ENCODE results near the gene PMAIP1.

Gene PMAIP1

GRCh38 chr18:59917422-59917821, 17.6 kb downstream of the PMAIP1 start:
- Mint-ChIP-seq H3K4me3 (no peak overlapping the region), H3K9me3 (ENCODE audit: low read depth) (no peaks in the 10 kb centered on the region), H3K27ac (no peak overlapping the region), H3K4me1 (ENCODE audit: low read depth) (peaks cover 19% of the 10 kb centered on the region), H3K27me3 (peaks cover 4% of the 10 kb centered on the region), H3K36me3 (peaks cover 3% of the 10 kb centered on the region)

- H3K4me1 Mint-ChIP-seq (ENCODE audit: low read depth): peaks cover 24% of the 10 kb centered on the region
- no peaks in the 10 kb centered on the region for H3K9me3 Mint-ChIP-seq (ENCODE audit: low read depth)
- H3K36me3 Mint-ChIP-seq: no peaks in the 10 kb centered on the region
- peaks cover 4% of the 10 kb centered on the region for H3K27me3 Mint-ChIP-seq
- no peak overlapping the region for H3K4me3 Mint-ChIP-seq
- no peak overlapping the region for H3K27ac Mint-ChIP-seq
These were observed 18.5 kb downstream of the PMAIP1 start for GRCh38 chr18:59918320-59918755.

DNA sequence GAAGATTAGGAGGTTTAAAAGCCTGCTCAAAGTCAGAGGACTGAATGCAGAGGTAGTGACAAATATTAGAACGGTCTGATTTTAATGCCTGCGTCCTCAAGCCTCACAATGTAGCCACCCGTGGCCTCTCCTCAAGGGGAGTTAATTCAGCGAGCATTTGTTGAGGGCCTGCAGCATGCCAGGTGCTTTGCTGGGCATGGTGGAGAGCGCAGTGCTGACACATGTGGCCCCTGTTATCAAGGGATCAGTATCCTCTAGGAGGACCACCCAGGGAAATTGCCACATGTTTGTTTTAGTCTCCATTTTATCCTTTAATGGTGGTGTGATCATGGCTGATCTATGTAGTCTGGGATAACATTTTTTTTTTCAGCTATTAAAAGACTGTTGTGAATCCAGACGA, 19.2 kb downstream of the PMAIP1 start:
- no peaks in the 10 kb centered on the region for H3K36me3 Mint-ChIP-seq
- no peak overlapping the region for H3K27ac Mint-ChIP-seq
- H3K27me3 Mint-ChIP-seq: peaks cover 4% of the 10 kb centered on the region

GRCh38 chr18:59921384-59921891, 21.6 kb downstream of the PMAIP1 start:
- H3K27me3 Mint-ChIP-seq: peaks cover 6% of the 10 kb centered on the region
- no peak overlapping the region for H3K4me3 Mint-ChIP-seq
- no peaks in the 10 kb centered on the region for H3K36me3 Mint-ChIP-seq
- H3K4me1 Mint-ChIP-seq (ENCODE audit: low read depth): peaks cover 29% of the 10 kb centered on the region
- H3K27ac Mint-ChIP-seq: peak overlapping the region; percentile 86
- no peaks in the 10 kb centered on the region for H3K9me3 Mint-ChIP-seq (ENCODE audit: low read depth)

More for the DNA sequence above, 19.2 kb downstream of the PMAIP1 start:
- Mint-ChIP-seq H3K4me1 (ENCODE audit: low read depth) (peaks cover 28% of the 10 kb centered on the region), H3K9me3 (ENCODE audit: low read depth) (no peaks in the 10 kb centered on the region), H3K4me3 (no peak overlapping the region)

- H3K9me3 Mint-ChIP-seq (ENCODE audit: low read depth): no peaks in the 10 kb centered on the region
- no peaks in the 10 kb centered on the region for H3K36me3 Mint-ChIP-seq
- no peak overlapping the region for H3K4me3 Mint-ChIP-seq
- H3K4me1 Mint-ChIP-seq (ENCODE audit: low read depth): peaks cover 30% of the 10 kb centered on the region
- no peak overlapping the region for H3K27ac Mint-ChIP-seq
- H3K27me3 Mint-ChIP-seq: peaks cover 2% of the 10 kb centered on the region
These were observed 23.9 kb downstream of the PMAIP1 start for GRCh38 chr18:59923539-59924196.

GRCh38 chr18:59926131-59926530, 26.3 kb downstream of the PMAIP1 start:
- peaks cover 29% of the 10 kb centered on the region for H3K4me1 Mint-ChIP-seq (ENCODE audit: low read depth)
- H3K27ac Mint-ChIP-seq: no peak overlapping the region
- peaks cover 2% of the 10 kb centered on the region for H3K27me3 Mint-ChIP-seq
- H3K4me3 Mint-ChIP-seq: no peak overlapping the region
- no peaks in the 10 kb centered on the region for H3K9me3 Mint-ChIP-seq (ENCODE audit: low read depth)
- no peaks in the 10 kb centered on the region for H3K36me3 Mint-ChIP-seq

DNA sequence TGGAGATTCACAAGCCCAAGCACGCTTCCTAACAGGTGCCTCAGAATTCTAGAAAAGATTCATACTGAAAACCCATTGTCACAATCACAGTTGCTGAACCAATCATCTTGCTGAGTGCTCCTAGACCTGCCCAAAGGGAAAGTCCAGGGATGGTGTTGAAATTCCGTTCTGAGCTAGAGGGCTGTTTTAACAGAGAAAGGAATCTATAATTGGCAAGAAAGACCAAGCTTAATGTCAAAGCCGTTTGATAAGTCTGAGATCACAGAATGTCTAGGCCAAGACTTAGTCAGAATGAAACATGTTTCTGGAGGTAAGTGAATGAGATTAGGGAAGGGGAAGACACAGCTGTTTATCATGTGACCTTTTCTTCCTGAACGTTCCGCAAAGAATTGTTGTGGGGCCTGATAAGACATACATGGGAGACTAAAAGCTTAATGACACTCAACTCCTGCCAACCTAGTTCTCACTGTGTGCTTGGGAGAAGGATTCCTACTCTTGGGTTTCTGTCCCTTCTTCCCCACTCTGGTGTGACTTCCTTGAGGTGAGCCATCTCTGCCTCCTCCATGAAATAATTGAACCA, 27.5 kb downstream of the PMAIP1 start:
- Mint-ChIP-seq H3K36me3 (no peaks in the 10 kb centered on the region), H3K9me3 (ENCODE audit: low read depth) (no peaks in the 10 kb centered on the region), H3K4me3 (no peak overlapping the region), H3K27me3 (peaks cover 2% of the 10 kb centered on the region), H3K4me1 (ENCODE audit: low read depth) (peaks cover 21% of the 10 kb centered on the region), H3K27ac (peak overlapping the region; percentile 67)

DNA sequence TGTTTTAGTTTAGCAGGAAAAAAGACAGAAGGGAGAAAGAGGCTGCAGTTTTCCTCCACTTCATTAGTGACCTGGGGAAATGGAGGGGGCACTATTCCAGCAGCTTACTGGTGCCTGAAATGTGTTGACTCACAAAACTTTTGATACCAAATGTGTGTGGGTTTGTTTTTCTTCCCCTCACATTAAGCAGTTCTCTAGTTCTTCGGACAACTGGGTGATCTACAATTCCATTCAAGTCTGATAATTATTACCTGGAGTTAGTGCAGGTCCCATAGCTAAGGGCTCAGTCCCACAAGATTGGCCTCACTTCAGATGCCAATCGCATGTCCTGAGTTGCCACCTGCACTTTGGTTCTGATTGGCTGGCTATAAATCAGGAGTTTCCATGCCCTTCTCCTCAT, 28.4 kb downstream of the PMAIP1 start:
- Mint-ChIP-seq H3K4me1 (ENCODE audit: low read depth) (peaks cover 17% of the 10 kb centered on the region), H3K9me3 (ENCODE audit: low read depth) (no peaks in the 10 kb centered on the region), H3K36me3 (no peaks in the 10 kb centered on the region), H3K27me3 (peaks cover 3% of the 10 kb centered on the region), H3K4me3 (no peak overlapping the region), H3K27ac (no peak overlapping the region)

DNA sequence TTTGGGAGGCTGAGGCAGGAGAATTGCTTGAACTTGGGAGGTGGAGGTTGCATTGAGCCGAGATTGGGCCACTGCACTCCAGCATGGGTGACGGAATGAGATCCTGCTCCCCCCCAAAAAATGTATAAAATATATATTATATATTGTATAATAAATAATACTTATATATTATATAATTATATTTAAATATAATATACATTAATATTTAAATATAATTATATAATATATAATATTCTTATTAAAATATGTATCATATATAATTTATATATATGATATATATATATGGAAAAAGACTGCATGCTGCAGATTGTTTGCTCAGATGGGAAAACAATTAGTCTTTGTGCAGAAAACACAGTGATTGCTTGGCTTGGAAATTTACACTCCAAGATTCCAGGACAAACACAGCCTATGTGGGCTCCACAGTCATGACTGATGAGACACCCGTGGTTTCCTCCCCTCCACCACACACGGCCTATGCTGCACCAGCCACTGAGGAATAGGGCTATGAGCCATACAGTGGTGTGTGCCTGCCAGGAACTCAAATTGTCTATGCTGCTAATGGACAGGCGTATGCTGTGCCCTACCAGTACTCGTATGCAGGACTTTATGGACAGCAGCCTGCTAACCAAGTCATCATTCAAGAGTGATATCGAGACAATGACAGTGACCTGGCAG, 30.0 kb downstream of the PMAIP1 start:
- no peaks in the 10 kb centered on the region for H3K9me3 Mint-ChIP-seq (ENCODE audit: low read depth)
- H3K36me3 Mint-ChIP-seq: no peaks in the 10 kb centered on the region
- no peak overlapping the region for H3K4me3 Mint-ChIP-seq
- no peak overlapping the region for H3K27ac Mint-ChIP-seq
- H3K27me3 Mint-ChIP-seq: peaks cover 3% of the 10 kb centered on the region
- peaks cover 11% of the 10 kb centered on the region for H3K4me1 Mint-ChIP-seq (ENCODE audit: low read depth)

- Mint-ChIP-seq H3K36me3 (no peaks in the 10 kb centered on the region), H3K9me3 (ENCODE audit: low read depth) (no peaks in the 10 kb centered on the region), H3K4me1 (ENCODE audit: low read depth) (peaks cover 5% of the 10 kb centered on the region), H3K27me3 (peaks cover 1% of the 10 kb centered on the region), H3K27ac (no peak overlapping the region), H3K4me3 (no peak overlapping the region)
These were observed 32.6 kb downstream of the PMAIP1 start for GRCh38 chr18:59932401-59932800.

DNA sequence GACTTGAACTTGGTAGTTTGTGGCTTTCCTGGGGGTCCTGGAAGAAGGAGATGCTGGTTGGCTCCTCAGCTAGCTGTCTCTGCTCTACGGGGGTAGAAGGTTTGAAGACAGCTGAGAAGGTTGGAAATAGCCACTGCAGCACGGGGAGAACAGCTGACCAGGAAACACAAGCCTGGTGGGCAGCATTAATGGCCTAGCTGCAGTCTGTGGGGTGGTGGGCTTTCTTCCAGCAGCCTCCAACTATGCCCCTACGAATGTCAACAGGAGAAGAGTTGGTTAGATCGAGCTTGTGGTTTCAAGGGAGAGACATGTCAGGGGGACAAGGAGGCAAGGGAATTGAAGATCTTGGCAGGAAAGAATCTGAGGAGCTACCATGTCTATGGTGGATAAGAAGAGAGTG, 38.9 kb downstream of the PMAIP1 start:
- H3K27ac Mint-ChIP-seq: no peak overlapping the region
- no peak overlapping the region for H3K4me3 Mint-ChIP-seq
- H3K27me3 Mint-ChIP-seq: no peaks in the 10 kb centered on the region
- H3K9me3 Mint-ChIP-seq (ENCODE audit: low read depth): no peaks in the 10 kb centered on the region
- H3K36me3 Mint-ChIP-seq: no peaks in the 10 kb centered on the region
- H3K4me1 Mint-ChIP-seq (ENCODE audit: low read depth): no peaks in the 10 kb centered on the region

- Mint-ChIP-seq H3K4me3 (no peak overlapping the region), H3K27me3 (no peaks in the 10 kb centered on the region), H3K36me3 (no peaks in the 10 kb centered on the region), H3K4me1 (ENCODE audit: low read depth) (no peaks in the 10 kb centered on the region), H3K27ac (no peak overlapping the region), H3K9me3 (ENCODE audit: low read depth) (no peaks in the 10 kb centered on the region)
These were observed 39.3 kb downstream of the PMAIP1 start for GRCh38 chr18:59939127-59939526.

- no peaks in the 10 kb centered on the region for H3K4me1 Mint-ChIP-seq (ENCODE audit: low read depth)
- H3K4me3 Mint-ChIP-seq: no peak overlapping the region
- H3K27ac Mint-ChIP-seq: no peak overlapping the region
- no peaks in the 10 kb centered on the region for H3K27me3 Mint-ChIP-seq
- no peaks in the 10 kb centered on the region for H3K36me3 Mint-ChIP-seq
- no peaks in the 10 kb centered on the region for H3K9me3 Mint-ChIP-seq (ENCODE audit: low read depth)
These were observed 40.3 kb downstream of the PMAIP1 start for GRCh38 chr18:59940068-59940467.

DNA sequence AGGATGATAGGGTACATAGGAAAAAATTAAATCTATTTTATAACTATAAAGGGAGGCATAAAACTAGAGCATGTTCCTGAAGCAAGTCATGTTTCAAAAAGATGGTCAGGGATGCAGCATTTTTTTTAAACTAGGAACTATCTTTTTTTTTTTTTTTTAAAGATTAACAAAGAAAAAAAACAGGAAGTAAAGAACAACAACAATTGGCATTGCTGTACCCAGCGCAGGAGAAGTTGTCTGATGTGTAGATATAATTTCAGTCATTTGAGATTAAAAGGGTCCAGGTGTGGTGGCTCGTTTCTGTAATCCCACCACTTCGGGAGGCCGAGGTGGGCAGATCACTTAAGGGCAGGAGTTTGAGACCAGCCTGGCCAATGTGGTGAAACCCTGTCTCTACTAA, 41.5 kb downstream of the PMAIP1 start:
- H3K27ac Mint-ChIP-seq: no peak overlapping the region
- no peaks in the 10 kb centered on the region for H3K36me3 Mint-ChIP-seq
- H3K4me1 Mint-ChIP-seq (ENCODE audit: low read depth): no peaks in the 10 kb centered on the region
- no peaks in the 10 kb centered on the region for H3K9me3 Mint-ChIP-seq (ENCODE audit: low read depth)
- H3K4me3 Mint-ChIP-seq: no peak overlapping the region
- no peaks in the 10 kb centered on the region for H3K27me3 Mint-ChIP-seq

- Mint-ChIP-seq H3K4me1 (ENCODE audit: low read depth) (no peaks in the 10 kb centered on the region), H3K4me3 (no peak overlapping the region), H3K27me3 (no peaks in the 10 kb centered on the region)
These were observed 42.8 kb downstream of the PMAIP1 start for GRCh38 chr18:59942601-59943000.

More at GRCh38 chr18:59942601-59943000, 42.8 kb downstream of the PMAIP1 start:
- no peaks in the 10 kb centered on the region for H3K36me3 Mint-ChIP-seq
- no peaks in the 10 kb centered on the region for H3K9me3 Mint-ChIP-seq (ENCODE audit: low read depth)
- H3K27ac Mint-ChIP-seq: no peak overlapping the region

Data from activated naive CD8-positive, alpha-beta T cell (primary cell).